ENCODE measurements around the gene MAPKAPK3.

The MAPKAPK3 gene

GRCh38 chr3:50653937-50654595 lies 37.1 kb downstream of the MAPKAPK3 start:
- TF ChIP-seq TCF4 (CRISPR knock-in tag; IDR thresholded peaks at IDR 0.05; ENCODE audit: borderline replicate concordance) (no peak), PPARA (CRISPR knock-in tag; IDR thresholded peaks at IDR 0.05; ENCODE audit: borderline replicate concordance) (no peak), SNAI2 (CRISPR knock-in tag; IDR thresholded peaks at IDR 0.05) (no peak), CSDC2 (CRISPR knock-in tag; IDR thresholded peaks at IDR 0.05) (no peak), ZC3H10 (CRISPR knock-in tag; IDR thresholded peaks at IDR 0.05) (no peak), BACH2 (CRISPR knock-in tag; IDR thresholded peaks at IDR 0.05; ENCODE audit: borderline replicate concordance) (no peak), ZNF565 (CRISPR knock-in tag; conservative IDR thresholded peaks at IDR 0.05; ENCODE audit: low read depth) (no peak), ZNF70 (CRISPR knock-in tag; IDR thresholded peaks at IDR 0.05) (no peak), ARNTL (CRISPR knock-in tag; IDR thresholded peaks at IDR 0.05; ENCODE audit: borderline replicate concordance, low read depth) (no peak)
- ATAC-seq, result no peak

GRCh38 chr3:50655009-50655830 lies 38.3 kb downstream of the MAPKAPK3 start:
- TF ChIP-seq CSDC2 (CRISPR knock-in tag; IDR thresholded peaks at IDR 0.05), result no peak
- no peak for TF ChIP-seq ISL1 (CRISPR knock-in tag; IDR thresholded peaks at IDR 0.05)
- no peak for TF ChIP-seq ESRRG (CRISPR knock-in tag; IDR thresholded peaks at IDR 0.05)
- no peak for TF ChIP-seq ZFP3 (CRISPR knock-in tag; IDR thresholded peaks at IDR 0.05)
- no peak for TF ChIP-seq OSR1 (CRISPR knock-in tag; IDR thresholded peaks at IDR 0.05)
- TF ChIP-seq TCF4 (CRISPR knock-in tag; IDR thresholded peaks at IDR 0.05; ENCODE audit: borderline replicate concordance), result no peak
- no peak for TF ChIP-seq SNAI2 (CRISPR knock-in tag; IDR thresholded peaks at IDR 0.05)
- no peak for TF ChIP-seq BACH2 (CRISPR knock-in tag; IDR thresholded peaks at IDR 0.05; ENCODE audit: borderline replicate concordance)
- ATAC-seq, result no peak

- no peak for TF ChIP-seq BACH2 (CRISPR knock-in tag; IDR thresholded peaks at IDR 0.05; ENCODE audit: borderline replicate concordance)
- no peak for ATAC-seq
Observed at GRCh38 chr3:50656417-50657195, 39.7 kb downstream of the MAPKAPK3 start.

- ATAC-seq, result no peak
- TF ChIP-seq CSDC2 (CRISPR knock-in tag; IDR thresholded peaks at IDR 0.05) (no peak), ZNF565 (CRISPR knock-in tag; conservative IDR thresholded peaks at IDR 0.05; ENCODE audit: low read depth) (no peak), SNAI2 (CRISPR knock-in tag; IDR thresholded peaks at IDR 0.05) (no peak), OSR1 (CRISPR knock-in tag; IDR thresholded peaks at IDR 0.05) (no peak), CSRNP3 (CRISPR knock-in tag; IDR thresholded peaks at IDR 0.05) (no peak), TSHZ2 (CRISPR knock-in tag; IDR thresholded peaks at IDR 0.05) (no peak), ESRRG (CRISPR knock-in tag; IDR thresholded peaks at IDR 0.05) (no peak), CREB5 (CRISPR knock-in tag; IDR thresholded peaks at IDR 0.05; ENCODE audit: low read depth) (no peak), ARNTL (CRISPR knock-in tag; IDR thresholded peaks at IDR 0.05; ENCODE audit: borderline replicate concordance, low read depth) (no peak), PPARA (CRISPR knock-in tag; IDR thresholded peaks at IDR 0.05; ENCODE audit: borderline replicate concordance) (no peak), ZNF70 (CRISPR knock-in tag; IDR thresholded peaks at IDR 0.05) (no peak), ZNF8 (CRISPR knock-in tag; IDR thresholded peaks at IDR 0.05) (no peak)
Observed at GRCh38 chr3:50657407-50657806, 40.5 kb downstream of the MAPKAPK3 start.

GRCh38 chr3:50657816-50658215 lies 40.9 kb downstream of the MAPKAPK3 start:
- no peak for ATAC-seq
- TF ChIP-seq GLIS3 (CRISPR knock-in tag; IDR thresholded peaks at IDR 0.05) (no peak), OSR1 (CRISPR knock-in tag; IDR thresholded peaks at IDR 0.05) (no peak), ESRRG (CRISPR knock-in tag; IDR thresholded peaks at IDR 0.05) (no peak), ARNTL (CRISPR knock-in tag; IDR thresholded peaks at IDR 0.05; ENCODE audit: borderline replicate concordance, low read depth) (no peak), TSHZ2 (CRISPR knock-in tag; IDR thresholded peaks at IDR 0.05) (no peak), CSRNP3 (CRISPR knock-in tag; IDR thresholded peaks at IDR 0.05) (no peak), CSDC2 (CRISPR knock-in tag; IDR thresholded peaks at IDR 0.05) (no peak), RARB (CRISPR knock-in tag; IDR thresholded peaks at IDR 0.05) (no peak), ZC3H10 (CRISPR knock-in tag; IDR thresholded peaks at IDR 0.05) (no peak), BACH2 (CRISPR knock-in tag; IDR thresholded peaks at IDR 0.05; ENCODE audit: borderline replicate concordance) (no peak)
